Kidney epithelial cell (primary cell): ENCODE measurements around the gene SMC3. TPM values are rescaled to one million over a fixed set of nuclear protein-coding genes. Genes with fewer than 3 reads are reported as not detected.

ENCODE experiments used
- DNase-seq: peaks from one replicate; pipeline ENCODE4 v3.0.0-alpha.2; 2010; ENCODE audit warnings: low read depth
- H3K27me3 ChIP-seq: 2 replicates; pipeline ENCODE4 v1.6.0; 2011; ENCODE audit warnings: low read length; ENCODE audit not compliant: control insufficient read depth, insufficient read depth
- H3K36me3 ChIP-seq: 2 replicates; pipeline ENCODE4 v1.5.1; 2011; ENCODE audit warnings: low read length; ENCODE audit not compliant: control insufficient read depth, insufficient read depth
- H3K4me3 ChIP-seq: 2 replicates; pipeline ENCODE4 v1.5.1; 2011; ENCODE audit warnings: low read depth, mild to moderate bottlenecking, control low read depth, low read length
- total RNA-seq: library from RNA; depleted of rRNA; stranded (reverse); fragments of >200 nt; gene quantifications from 2 replicates; pipeline ENCODE4 v1.2.3, GENCODE V29; 2015
- TF ChIP-seq, protein P1 (sequence below): IDR thresholded peaks from 2 replicates; pipeline ENCODE4 v1.5.1; 2011; ENCODE audit warnings: mild to moderate bottlenecking, moderate library complexity, low read length, control low read depth, inconsistent platforms; ENCODE audit not compliant: insufficient read depth, poor library complexity, severe bottlenecking

Gene SMC3
- total RNA-seq, 1 donor from 2014 or later = 35.3 TPM

DNA sequence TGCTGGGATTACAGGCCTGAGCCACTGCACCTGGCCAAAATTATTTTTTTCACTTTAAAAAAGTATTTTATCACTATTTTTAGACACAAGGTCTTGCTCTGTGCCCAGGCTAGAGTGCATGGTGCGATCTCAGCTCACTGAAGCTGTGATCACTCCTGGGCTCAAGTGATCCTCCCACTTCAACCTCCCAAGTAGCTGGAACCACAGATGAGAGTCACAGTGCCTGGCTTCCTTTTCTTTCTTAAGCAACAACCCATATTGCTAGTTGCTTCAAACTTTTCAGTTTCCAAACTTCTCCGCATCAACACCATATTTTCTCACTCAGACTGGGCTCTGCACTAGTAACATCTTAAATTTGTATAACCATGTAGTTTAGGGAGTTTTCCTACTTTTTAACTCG is 9.5 kb upstream of the SMC3 start:
- Histone ChIP-seq H3K27me3 (no peaks in the 10 kb centered on the region), H3K4me3 (no peak overlapping the region), H3K36me3 (no peaks in the 10 kb centered on the region)
- no peak for DNase-seq
- TF ChIP-seq, protein P1, sequence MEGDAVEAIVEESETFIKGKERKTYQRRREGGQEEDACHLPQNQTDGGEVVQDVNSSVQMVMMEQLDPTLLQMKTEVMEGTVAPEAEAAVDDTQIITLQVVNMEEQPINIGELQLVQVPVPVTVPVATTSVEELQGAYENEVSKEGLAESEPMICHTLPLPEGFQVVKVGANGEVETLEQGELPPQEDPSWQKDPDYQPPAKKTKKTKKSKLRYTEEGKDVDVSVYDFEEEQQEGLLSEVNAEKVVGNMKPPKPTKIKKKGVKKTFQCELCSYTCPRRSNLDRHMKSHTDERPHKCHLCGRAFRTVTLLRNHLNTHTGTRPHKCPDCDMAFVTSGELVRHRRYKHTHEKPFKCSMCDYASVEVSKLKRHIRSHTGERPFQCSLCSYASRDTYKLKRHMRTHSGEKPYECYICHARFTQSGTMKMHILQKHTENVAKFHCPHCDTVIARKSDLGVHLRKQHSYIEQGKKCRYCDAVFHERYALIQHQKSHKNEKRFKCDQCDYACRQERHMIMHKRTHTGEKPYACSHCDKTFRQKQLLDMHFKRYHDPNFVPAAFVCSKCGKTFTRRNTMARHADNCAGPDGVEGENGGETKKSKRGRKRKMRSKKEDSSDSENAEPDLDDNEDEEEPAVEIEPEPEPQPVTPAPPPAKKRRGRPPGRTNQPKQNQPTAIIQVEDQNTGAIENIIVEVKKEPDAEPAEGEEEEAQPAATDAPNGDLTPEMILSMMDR = no peak

DNA sequence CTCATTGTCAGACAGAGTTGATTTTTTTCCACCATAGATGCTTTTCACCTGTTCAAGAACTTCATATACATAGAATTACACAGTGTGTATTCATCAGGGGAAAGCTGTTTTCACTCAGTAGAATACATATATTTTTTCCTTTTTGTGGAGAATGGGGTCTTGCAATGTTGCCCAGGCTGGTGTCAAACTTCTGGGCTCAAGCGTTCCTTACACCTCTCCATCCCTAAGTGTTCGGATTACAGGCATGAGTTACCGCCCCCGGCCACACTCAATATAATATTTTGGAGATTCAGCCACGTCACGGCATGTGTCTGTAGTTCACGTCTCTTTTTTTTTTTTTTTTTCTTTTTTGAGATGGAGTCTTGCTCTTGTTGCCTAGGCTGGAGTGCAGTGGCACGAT is 7.5 kb upstream of the SMC3 start:
- Histone ChIP-seq H3K4me3 (no peak overlapping the region), H3K36me3 (no peaks in the 10 kb centered on the region), H3K27me3 (no peaks in the 10 kb centered on the region)
- TF ChIP-seq, protein P1 = no peak
- no peak for DNase-seq

DNA sequence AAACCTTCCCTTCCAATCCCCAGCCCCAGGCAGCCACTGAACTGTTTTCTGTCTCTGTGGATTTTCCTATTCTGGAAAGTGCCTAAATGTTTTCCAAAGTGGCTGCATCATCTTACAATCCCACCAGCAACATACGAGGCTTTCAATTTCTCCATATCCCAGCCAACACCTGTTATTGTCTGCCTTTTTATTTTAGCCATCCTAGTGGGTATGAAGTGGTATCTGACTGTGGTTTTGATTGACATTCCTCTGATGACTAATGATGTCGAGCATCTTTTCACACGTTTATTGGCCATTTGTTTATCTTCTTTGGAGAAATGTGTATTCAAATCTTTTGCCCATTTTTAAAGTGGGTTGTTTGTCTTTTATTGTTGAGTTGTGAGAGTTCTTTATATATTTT is 6.2 kb upstream of the SMC3 start:
- TF ChIP-seq, protein P1 = no peak
- Histone ChIP-seq H3K27me3 (no peaks in the 10 kb centered on the region), H3K36me3 (no peaks in the 10 kb centered on the region), H3K4me3 (no peak overlapping the region)
- no peak for DNase-seq

DNA sequence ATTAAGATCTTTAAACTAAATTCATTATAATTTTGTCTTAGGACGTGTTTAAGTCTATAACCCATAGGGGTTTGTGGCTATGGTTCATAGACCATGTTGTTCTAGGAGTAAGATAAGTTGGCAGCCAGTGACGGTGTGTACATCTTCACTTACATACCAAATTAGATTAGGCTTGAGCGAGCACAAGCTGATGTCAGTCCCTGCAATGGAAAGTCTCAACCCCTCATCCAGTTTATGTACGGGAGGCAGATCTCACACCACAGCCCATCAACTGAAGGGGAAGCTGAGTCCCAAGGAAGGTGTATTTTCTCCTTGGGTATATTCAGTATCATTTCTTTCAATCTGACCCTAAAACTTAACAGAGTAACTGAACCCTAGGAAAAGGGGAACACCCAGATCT is 5.1 kb upstream of the SMC3 start:
- H3K36me3 ChIP-seq = no peaks in the 10 kb centered on the region
- no peaks in the 10 kb centered on the region for H3K27me3 ChIP-seq
- no peak overlapping the region for H3K4me3 ChIP-seq
- no peak for DNase-seq
- TF ChIP-seq, protein P1 = no peak

DNA sequence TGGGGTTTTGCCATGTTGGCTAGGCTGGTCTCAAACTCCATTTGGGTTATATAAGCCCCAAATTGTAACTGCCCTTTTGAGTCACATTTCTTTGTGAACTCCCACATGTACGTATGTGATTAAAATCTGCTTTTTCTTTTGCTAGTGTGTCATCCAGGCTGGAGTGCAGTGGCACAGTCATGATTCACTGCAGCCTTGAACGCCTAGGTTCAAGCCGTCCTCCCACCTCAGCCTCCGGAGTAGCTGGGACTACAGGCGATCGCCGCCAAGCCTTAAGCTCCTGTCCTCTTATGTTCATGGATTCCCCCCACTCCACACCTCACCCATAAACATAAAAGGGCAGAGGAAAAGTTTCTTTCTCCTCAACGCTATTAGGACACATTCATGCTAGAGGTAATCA is 4.4 kb upstream of the SMC3 start:
- Histone ChIP-seq H3K4me3 (no peak overlapping the region), H3K36me3 (no peaks in the 10 kb centered on the region), H3K27me3 (no peaks in the 10 kb centered on the region)
- no peak for DNase-seq
- TF ChIP-seq, protein P1 = no peak

DNA sequence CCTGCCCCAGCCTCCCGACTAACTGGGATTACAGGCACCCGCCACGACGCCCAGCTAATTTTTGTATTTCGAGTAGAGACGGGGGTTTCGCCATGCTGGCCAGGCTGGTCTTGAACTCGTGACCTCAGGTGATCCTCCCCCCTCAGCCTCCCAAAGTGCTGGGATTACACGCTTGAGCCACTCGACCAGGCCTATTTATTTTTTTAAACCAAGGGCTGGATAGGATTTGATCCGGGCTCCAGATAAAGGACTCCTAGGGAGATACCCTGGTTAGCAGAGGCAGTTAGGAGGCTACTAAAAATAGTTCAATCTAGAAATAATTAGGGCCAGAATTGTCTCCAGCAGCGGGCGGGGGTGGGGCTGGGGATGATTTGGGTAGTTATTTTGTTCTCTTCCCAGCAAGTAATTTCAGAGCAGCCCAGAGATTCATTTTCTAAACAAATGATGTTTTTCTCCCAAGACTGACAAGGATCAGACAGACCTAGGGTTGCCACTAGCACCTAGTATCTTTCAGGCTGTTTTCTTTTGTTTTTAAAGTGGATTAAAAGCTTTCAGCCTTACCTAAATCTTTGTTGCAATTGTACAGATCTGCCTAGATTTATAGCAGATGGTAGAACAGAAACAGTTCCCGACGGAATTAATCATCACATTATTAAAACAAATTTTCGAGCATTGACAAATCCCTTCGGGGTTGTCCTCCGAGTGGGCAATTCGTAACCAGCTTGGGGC is 859 bp upstream of the SMC3 start:
- peak overlapping the region; percentile 93 for H3K4me3 ChIP-seq
- DNase-seq = no peak
- TF ChIP-seq, protein P1 = no peak
- no peaks in the 10 kb centered on the region for H3K27me3 ChIP-seq
- H3K36me3 ChIP-seq = no peaks in the 10 kb centered on the region
